NT2/D1 (cell line): ENCODE measurements around the gene TNFRSF13B.
"Not testable (repeated sequence)": the region's sequence is repeated elsewhere in the genome, so short reads cannot be mapped to it uniquely, and the experiment has no call there.

Experiments
- SUZ12 ChIP-seq: IDR thresholded peaks from 2 replicates; pipeline ENCODE4 v1.6.1; 2011; ENCODE audit not compliant: insufficient read length, insufficient read depth; ENCODE audit errors: extremely low read depth
- YY1 ChIP-seq: IDR thresholded peaks from 2 replicates; pipeline ENCODE4 v1.6.1; 2011; ENCODE audit not compliant: insufficient read length, insufficient read depth
- ZNF274 ChIP-seq: IDR thresholded peaks from 2 replicates; pipeline ENCODE4 v1.6.1; 2011; ENCODE audit warnings: mild to moderate bottlenecking, low read depth, low read length

DNA sequence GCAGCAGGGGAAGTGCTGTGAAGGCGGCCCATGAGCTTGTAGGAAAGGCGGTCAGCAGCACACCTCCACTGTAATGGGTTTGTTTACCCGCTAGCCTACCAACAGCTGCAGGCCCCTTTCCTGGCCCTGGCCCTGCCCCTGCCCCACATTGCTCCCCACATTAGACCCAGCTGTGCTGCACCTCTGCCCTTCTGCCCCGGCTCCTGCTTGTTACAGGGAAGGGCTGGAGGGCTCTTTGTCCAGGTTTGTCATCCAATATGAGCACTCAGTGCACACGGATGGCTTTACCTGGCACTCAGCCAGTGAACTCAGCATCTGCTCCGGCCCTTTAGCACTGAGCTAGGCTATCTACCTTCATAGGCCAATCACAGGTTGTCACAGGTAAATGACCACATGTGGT lies 36.0 kb upstream of the TNFRSF13B start:
- not testable (repeated sequence) for TF ChIP-seq YY1, ZNF274, SUZ12
